Caco-2 (cell line): Measurements from ENCODE around the gene ZCCHC13. TPM values are rescaled to one million over a fixed set of nuclear protein-coding genes. Genes with fewer than 3 reads are reported as not detected.

Source experiments
- BruUV-seq: library from RNA; stranded (reverse); fragments of 400-500 nt; replicated peaks from 2 replicates; lab custom pipeline; 2021; lab: Mats Ljungman, UMichigan
- CTCF ChIA-PET: fragments of 300-600 bp; sonication (Branson Sonifier 250); formaldehyde crosslinking; loops from one replicate; lab custom pipeline; 2022; ENCODE audit warnings: antibody characterized with exemption; lab: Charles Lee
- POLR2A ChIA-PET: fragments of 300-600 bp; sonication (Branson Sonifier 250); formaldehyde crosslinking; loops from one replicate; lab custom pipeline; 2022; ENCODE audit warnings: antibody characterized with exemption; lab: Charles Lee
- DNase-seq, 2 experiments: peaks; one replicate each; pipeline versions ENCODE4 v3.0.0 to v3.0.0-alpha.2; 2020 to 2022
- H3K27me3 ChIP-seq: replicated peaks from 2 replicates; pipeline ENCODE4 v1.6.0; 2011; ENCODE audit warnings: low read length; ENCODE audit not compliant: control insufficient read depth, insufficient read depth
- H3K36me3 ChIP-seq: 2 replicates; pipeline ENCODE4 v1.5.1; 2011; ENCODE audit warnings: low read length; ENCODE audit not compliant: control insufficient read depth, insufficient read depth
- H3K4me1 ChIP-seq: fragments of 250-450 bp; sonication (Bioruptor Pico); 2 replicates; pipeline ENCODE4 v1.5.1; 2020; ENCODE audit warnings: mild to moderate bottlenecking
- H3K4me3 ChIP-seq: 2 replicates; pipeline ENCODE4 v1.5.1; 2011; ENCODE audit warnings: low read depth, mild to moderate bottlenecking, control low read depth, low read length
- H3K9me3 ChIP-seq: fragments of 250-450 bp; sonication (Bioruptor Pico); 2 replicates; pipeline ENCODE4 v1.5.1; 2020; ENCODE audit warnings: mild to moderate bottlenecking, moderate library complexity
- H3K27ac Mint-ChIP-seq: one replicate; pipeline ENCODE4 v1.8.0; 2022; ENCODE audit warnings: mixed read lengths; ENCODE audit not compliant: unreplicated experiment
- H3K27me3 Mint-ChIP-seq: one replicate; pipeline ENCODE4 v1.8.0; 2022; ENCODE audit warnings: mixed read lengths; ENCODE audit not compliant: insufficient read depth, unreplicated experiment
- H3K36me3 Mint-ChIP-seq: one replicate; pipeline ENCODE4 v1.8.0; 2022; ENCODE audit warnings: mild to moderate bottlenecking, mixed read lengths; ENCODE audit not compliant: insufficient read depth, unreplicated experiment
- H3K4me1 Mint-ChIP-seq: one replicate; pipeline ENCODE4 v1.8.0; 2022; ENCODE audit warnings: low read depth, mixed read lengths; ENCODE audit not compliant: unreplicated experiment
- H3K4me3 Mint-ChIP-seq: one replicate; pipeline ENCODE4 v1.8.0; 2022; ENCODE audit warnings: mild to moderate bottlenecking, moderate library complexity, mixed read lengths; ENCODE audit not compliant: unreplicated experiment
- H3K9me3 Mint-ChIP-seq: one replicate; pipeline ENCODE4 v1.8.0; 2022; ENCODE audit warnings: mixed read lengths; ENCODE audit not compliant: unreplicated experiment
- CTCF ChIP-seq, 2 experiments: fragments of 200-600 bp in 1 of 2; IDR thresholded peaks; 1 replicate in 1 of 2; 2 replicates in 1 of 2; pipeline versions ENCODE4 v1.5.1 to v1.8.0; 2011 to 2022; ENCODE audit warnings: antibody characterized with exemption in 1 of 2, control low read depth in 1 of 2, inconsistent platforms in 1 of 2, low read depth in 1 of 2, low read length in 1 of 2, mild to moderate bottlenecking in 1 of 2, moderate library complexity in 1 of 2; ENCODE audit not compliant: insufficient read depth in 1 of 2, severe bottlenecking in 1 of 2, unreplicated experiment in 1 of 2
- intact Hi-C: fragments of 100-400 bp; cut with micrococcal nuclease; formaldehyde crosslinking; loops from one replicate; pipeline ENCODE4 v1.10.0; 2022; ENCODE audit not compliant: unreplicated experiment
- total RNA-seq: library from RNA; stranded (reverse); gene quantifications from 2 replicates; pipeline ENCODE4 v1.2.3, GENCODE V29; 2022

ZCCHC13 gene
- total RNA-seq, 1 experiment from 2014 or later = not detected

GRCh38 chrX:74343343-74344279 lies 39.6 kb downstream of the ZCCHC13 start:
- DNase-seq = peak; percentile 67 to 68
- no TSS peak for BruUV-seq
- H3K9me3 Mint-ChIP-seq = no peaks in the 10 kb centered on the region
- CTCF ChIA-PET = no interaction called here
- POLR2A ChIA-PET = interaction anchor here (0.7 kb wide), 1 partner anchor 38 kb away, joined by 3 read pairs; no protein-coding TSS in a partner anchor
- H3K4me3 Mint-ChIP-seq = no peak overlapping the region
- no peaks in the 10 kb centered on the region for H3K27me3 ChIP-seq
- H3K27ac Mint-ChIP-seq = peak overlapping the region; percentile 24
- TF ChIP-seq CTCF (IDR thresholded peaks at IDR 0.05; ENCODE audit: insufficient read depth in 1 of 2, low read depth in 1 of 2, low read length in 1 of 2, severe bottlenecking in 1 of 2, unreplicated experiment in 1 of 2) = peak; percentile 29 to 67
- H3K4me3 ChIP-seq = no peak overlapping the region
- no peaks in the 10 kb centered on the region for H3K36me3 Mint-ChIP-seq
- H3K9me3 ChIP-seq = no peaks in the 10 kb centered on the region
- no peaks in the 10 kb centered on the region for H3K27me3 Mint-ChIP-seq
- peaks cover 16% of the 10 kb centered on the region for H3K4me1 Mint-ChIP-seq
- peaks cover 28% of the 10 kb centered on the region for H3K4me1 ChIP-seq
- intact Hi-C loops = loop anchor here (1.0 to 5.0 kb wide), 6 partner anchors 51 to 488 kb away; no protein-coding TSS in a partner anchor
- H3K36me3 ChIP-seq = no peaks in the 10 kb centered on the region

- Mint-ChIP-seq H3K27ac (peak overlapping the region; percentile 24), H3K36me3 (no peaks in the 10 kb centered on the region), H3K9me3 (no peaks in the 10 kb centered on the region), H3K4me3 (no peak overlapping the region), H3K27me3 (no peaks in the 10 kb centered on the region), H3K4me1 (peaks cover 16% of the 10 kb centered on the region)
- intact Hi-C loops = loop anchor here (1.0 to 5.0 kb wide), 6 partner anchors 52 to 489 kb away; no protein-coding TSS in a partner anchor
- ChIA-PET POLR2A (interaction anchor here (0.7 kb wide), 1 partner anchor 39 kb away, joined by 3 read pairs; no protein-coding TSS in a partner anchor), CTCF (interaction anchor here (0.6 kb wide), 1 partner anchor 73 kb away, joined by 5 read pairs; no protein-coding TSS in a partner anchor)
- no peaks in the 10 kb centered on the region for H3K9me3 ChIP-seq
- H3K4me3 ChIP-seq = no peak overlapping the region
- H3K27me3 ChIP-seq = no peaks in the 10 kb centered on the region
- DNase-seq = no peak
- peaks cover 28% of the 10 kb centered on the region for H3K4me1 ChIP-seq
- TF ChIP-seq CTCF (IDR thresholded peaks at IDR 0.05; ENCODE audit: insufficient read depth in 1 of 2, low read depth in 1 of 2, low read length in 1 of 2, severe bottlenecking in 1 of 2, unreplicated experiment in 1 of 2) = peak in 1 of 2 experiments; percentile 8
- no TSS peak for BruUV-seq
- no peaks in the 10 kb centered on the region for H3K36me3 ChIP-seq
Measured at GRCh38 chrX:74344280-74344622, 40.3 kb downstream of the ZCCHC13 start.

- no peak for DNase-seq
- POLR2A ChIA-PET = no interaction called here
- no peaks in the 10 kb centered on the region for H3K36me3 Mint-ChIP-seq
- no TSS peak for BruUV-seq
- Histone ChIP-seq H3K9me3 (no peaks in the 10 kb centered on the region), H3K27me3 (no peaks in the 10 kb centered on the region), H3K4me3 (no peak overlapping the region), H3K36me3 (no peaks in the 10 kb centered on the region), H3K4me1 (peaks cover 27% of the 10 kb centered on the region)
- H3K27me3 Mint-ChIP-seq = no peaks in the 10 kb centered on the region
- H3K4me3 Mint-ChIP-seq = no peak overlapping the region
- H3K9me3 Mint-ChIP-seq = no peaks in the 10 kb centered on the region
- H3K27ac Mint-ChIP-seq = no peak overlapping the region
- H3K4me1 Mint-ChIP-seq = peaks cover 16% of the 10 kb centered on the region
- CTCF ChIA-PET = no interaction called here
- TF ChIP-seq CTCF (IDR thresholded peaks at IDR 0.05; ENCODE audit: insufficient read depth in 1 of 2, low read depth in 1 of 2, low read length in 1 of 2, severe bottlenecking in 1 of 2, unreplicated experiment in 1 of 2) = no peak
- intact Hi-C loops = no loop called here
Measured at GRCh38 chrX:74346088-74346487, 42.1 kb downstream of the ZCCHC13 start.
